ENCODE data around the gene SLC36A2.
"Not testable (repeated sequence)": the region's sequence is repeated elsewhere in the genome, so short reads cannot be mapped to it uniquely, and the experiment has no call there.

SLC36A2 gene

DNA sequence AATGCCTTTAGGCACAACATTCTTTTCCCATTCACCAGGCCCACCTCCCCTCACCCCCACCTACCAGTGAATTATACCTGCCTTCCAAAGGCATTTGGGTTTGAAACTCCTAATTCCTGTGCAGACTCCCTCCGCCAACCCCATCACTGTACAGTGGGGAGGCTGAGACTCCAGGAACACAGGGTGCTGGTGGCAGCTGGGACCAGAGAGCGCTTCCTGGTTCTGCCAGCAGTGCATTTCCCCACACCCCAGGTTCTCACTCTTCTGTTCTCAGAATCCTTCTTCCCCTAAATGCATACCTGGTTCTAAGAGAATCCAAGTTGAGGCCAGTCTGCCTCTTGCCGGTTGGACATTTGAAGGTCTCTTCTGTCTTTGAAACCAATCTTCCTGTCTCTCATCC is 21.1 kb downstream of the SLC36A2 start:
- no peaks in the 10 kb centered on the region for H3K9me3 ChIP-seq (ENCODE audit: control insufficient read depth, low read depth, low read length)
- no peaks in the 10 kb centered on the region for H3K36me3 ChIP-seq (ENCODE audit: control insufficient read depth, low read depth, low read length)
- H3K27me3 ChIP-seq (ENCODE audit: control insufficient read depth, insufficient read depth, low read length) = no peaks in the 10 kb centered on the region
- no peak overlapping the region for H3K9ac ChIP-seq (ENCODE audit: low read length)
- no peak overlapping the region for H3K4me3 ChIP-seq (ENCODE audit: low read length)
- H3K4me1 ChIP-seq (ENCODE audit: control insufficient read depth, low read depth, low read length) = peaks cover 8% of the 10 kb centered on the region
- H3K27ac ChIP-seq (ENCODE audit: low read length) = no peak overlapping the region

GRCh38 chr5:151320481-151320880 is 26.9 kb downstream of the SLC36A2 start:
- Histone ChIP-seq H3K36me3 (ENCODE audit: control insufficient read depth, low read depth, low read length) (no peaks in the 10 kb centered on the region), H3K9me3 (ENCODE audit: control insufficient read depth, low read depth, low read length) (no peaks in the 10 kb centered on the region), H3K4me3 (ENCODE audit: low read length) (no peak overlapping the region), H3K4me1 (ENCODE audit: control insufficient read depth, low read depth, low read length) (no peaks in the 10 kb centered on the region), H3K27ac (ENCODE audit: low read length) (no peak overlapping the region), H3K9ac (ENCODE audit: low read length) (no peak overlapping the region), H3K27me3 (ENCODE audit: control insufficient read depth, insufficient read depth, low read length) (no peaks in the 10 kb centered on the region)

GRCh38 chr5:151318850-151319732 is 28.3 kb downstream of the SLC36A2 start:
- Histone ChIP-seq H3K27ac (ENCODE audit: low read length) (no peak overlapping the region), H3K36me3 (ENCODE audit: control insufficient read depth, low read depth, low read length) (no peaks in the 10 kb centered on the region), H3K9me3 (ENCODE audit: control insufficient read depth, low read depth, low read length) (no peaks in the 10 kb centered on the region), H3K27me3 (ENCODE audit: control insufficient read depth, insufficient read depth, low read length) (no peaks in the 10 kb centered on the region), H3K4me3 (ENCODE audit: low read length) (no peak overlapping the region), H3K9ac (ENCODE audit: low read length) (no peak overlapping the region), H3K4me1 (ENCODE audit: control insufficient read depth, low read depth, low read length) (no peaks in the 10 kb centered on the region)

DNA sequence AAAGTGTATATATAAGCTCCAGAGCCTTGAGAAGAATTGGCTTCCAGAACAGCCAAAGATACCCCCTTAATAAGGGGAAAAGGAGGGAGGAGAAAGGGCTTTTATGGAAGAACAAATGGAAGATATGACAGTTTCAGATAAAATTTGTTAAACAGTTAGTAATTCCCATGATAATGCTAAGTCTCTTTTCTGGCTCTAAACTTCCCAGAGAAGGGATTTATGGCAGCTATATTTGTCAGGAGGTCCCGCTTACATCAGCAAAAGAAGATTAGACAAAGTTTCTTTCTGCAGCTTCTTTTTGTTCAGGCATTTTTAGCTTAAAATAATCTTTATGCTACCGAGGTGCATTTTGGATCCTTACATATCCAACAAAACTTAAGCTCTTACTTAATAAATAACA is 29.5 kb downstream of the SLC36A2 start:
- Histone ChIP-seq H3K9me3 (ENCODE audit: control insufficient read depth, low read depth, low read length) (no peaks in the 10 kb centered on the region), H3K27ac (ENCODE audit: low read length) (no peak overlapping the region), H3K4me3 (ENCODE audit: low read length) (no peak overlapping the region), H3K4me1 (ENCODE audit: control insufficient read depth, low read depth, low read length) (no peaks in the 10 kb centered on the region), H3K27me3 (ENCODE audit: control insufficient read depth, insufficient read depth, low read length) (no peaks in the 10 kb centered on the region), H3K36me3 (ENCODE audit: control insufficient read depth, low read depth, low read length) (no peaks in the 10 kb centered on the region), H3K9ac (ENCODE audit: low read length) (no peak overlapping the region)

- no peak overlapping the region for H3K4me3 ChIP-seq (ENCODE audit: low read length)
Observed at GRCh38 chr5:151315998-151316597, 31.3 kb downstream of the SLC36A2 start.

GRCh38 chr5:151313357-151313756 is 34.0 kb downstream of the SLC36A2 start:
- Histone ChIP-seq H3K27me3 (ENCODE audit: control insufficient read depth, insufficient read depth, low read length) (no peaks in the 10 kb centered on the region), H3K36me3 (ENCODE audit: control insufficient read depth, low read depth, low read length) (no peaks in the 10 kb centered on the region), H3K4me3 (ENCODE audit: low read length) (no peak overlapping the region), H3K9ac (ENCODE audit: low read length) (no peak overlapping the region), H3K27ac (ENCODE audit: low read length) (no peak overlapping the region), H3K9me3 (ENCODE audit: control insufficient read depth, low read depth, low read length) (no peaks in the 10 kb centered on the region), H3K4me1 (ENCODE audit: control insufficient read depth, low read depth, low read length) (no peaks in the 10 kb centered on the region)

More at GRCh38 chr5:151315998-151316597, 31.3 kb downstream of the SLC36A2 start:
- Histone ChIP-seq H3K9ac (ENCODE audit: low read length) (no peak overlapping the region), H3K36me3 (ENCODE audit: control insufficient read depth, low read depth, low read length) (no peaks in the 10 kb centered on the region), H3K9me3 (ENCODE audit: control insufficient read depth, low read depth, low read length) (no peaks in the 10 kb centered on the region), H3K27me3 (ENCODE audit: control insufficient read depth, insufficient read depth, low read length) (no peaks in the 10 kb centered on the region), H3K4me1 (ENCODE audit: control insufficient read depth, low read depth, low read length) (no peaks in the 10 kb centered on the region), H3K27ac (ENCODE audit: low read length) (no peak overlapping the region)

DNA sequence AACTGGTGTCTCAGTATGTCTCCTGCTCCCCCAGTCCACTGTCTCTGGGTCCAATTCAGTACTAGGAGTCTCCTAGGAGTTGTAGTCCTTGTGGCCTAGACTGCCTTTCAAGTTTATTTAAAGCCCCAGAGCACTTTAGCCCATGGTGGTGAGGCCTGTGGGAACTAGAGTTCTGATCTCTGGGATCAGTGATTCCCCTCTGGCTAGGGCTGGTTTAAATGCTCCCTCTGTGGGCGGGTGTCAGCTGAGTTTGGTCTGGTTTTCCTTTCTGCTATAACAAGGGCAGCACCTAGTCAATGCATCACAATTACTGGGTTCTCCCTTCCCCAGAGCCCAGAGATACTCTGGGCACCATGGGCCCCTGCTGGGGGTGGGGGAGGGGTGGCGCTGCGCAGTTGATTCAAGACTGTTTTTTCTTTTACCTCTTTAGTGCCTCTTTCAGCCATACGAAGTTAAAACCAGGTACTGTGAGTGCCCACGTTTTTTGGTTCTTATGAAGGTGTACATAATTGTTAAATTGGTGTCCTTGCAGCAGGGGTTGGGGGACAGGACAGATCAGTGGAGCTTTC is 34.5 kb downstream of the SLC36A2 start:
- Histone ChIP-seq H3K27ac (ENCODE audit: low read length) (no peak overlapping the region), H3K9ac (ENCODE audit: low read length) (no peak overlapping the region), H3K27me3 (ENCODE audit: control insufficient read depth, insufficient read depth, low read length) (no peaks in the 10 kb centered on the region), H3K4me3 (ENCODE audit: low read length) (no peak overlapping the region), H3K4me1 (ENCODE audit: control insufficient read depth, low read depth, low read length) (no peaks in the 10 kb centered on the region), H3K36me3 (ENCODE audit: control insufficient read depth, low read depth, low read length) (no peaks in the 10 kb centered on the region), H3K9me3 (ENCODE audit: control insufficient read depth, low read depth, low read length) (no peaks in the 10 kb centered on the region)

DNA sequence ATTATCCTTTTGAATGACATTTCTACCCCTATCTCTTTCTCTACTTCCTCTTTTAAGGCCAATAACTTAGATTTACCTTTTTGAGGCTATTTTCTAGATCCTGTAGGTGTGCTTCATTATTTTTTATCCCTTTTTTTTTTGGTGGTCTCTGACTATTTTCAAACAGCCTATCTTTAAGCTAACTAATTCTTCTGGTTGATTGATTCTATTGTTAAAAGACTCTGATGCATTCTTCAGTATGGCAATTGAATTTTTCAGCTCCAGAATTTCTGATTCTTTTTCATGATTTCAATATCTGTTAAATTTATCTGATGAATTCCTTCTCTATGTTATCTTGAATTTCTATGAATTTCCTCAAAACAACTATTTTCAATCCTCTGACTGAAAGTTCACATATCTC is 36.4 kb downstream of the SLC36A2 start:
- Histone ChIP-seq H3K4me3 (ENCODE audit: low read length) (no peak overlapping the region), H3K4me1 (ENCODE audit: control insufficient read depth, low read depth, low read length) (no peaks in the 10 kb centered on the region)

DNA sequence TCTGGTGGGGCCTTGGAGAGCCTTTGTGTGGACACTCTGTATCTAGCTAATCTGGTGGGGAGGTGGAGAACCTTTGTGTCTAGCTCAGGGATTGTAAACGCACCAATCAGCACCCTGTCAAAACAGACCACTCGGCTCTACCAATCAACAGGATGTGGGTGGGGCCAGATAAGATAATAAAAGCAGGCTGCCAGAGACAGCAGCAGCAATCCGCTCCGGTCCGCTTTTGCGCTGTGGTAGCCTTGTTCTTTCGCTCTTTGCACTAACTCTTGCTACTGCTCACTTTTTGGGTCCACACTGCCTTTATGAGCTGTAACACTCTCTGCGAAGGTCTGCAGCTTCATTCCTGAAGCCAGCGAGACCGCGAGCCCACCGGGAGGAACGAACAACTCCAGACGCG is 37.5 kb downstream of the SLC36A2 start:
- H3K27ac ChIP-seq (ENCODE audit: low read length); H3K36me3 ChIP-seq (ENCODE audit: control insufficient read depth, low read depth, low read length); H3K27me3 ChIP-seq (ENCODE audit: control insufficient read depth, insufficient read depth, low read length); H3K4me1 ChIP-seq (ENCODE audit: control insufficient read depth, low read depth, low read length); H3K9ac ChIP-seq (ENCODE audit: low read length); H3K9me3 ChIP-seq (ENCODE audit: control insufficient read depth, low read depth, low read length); H3K4me3 ChIP-seq (ENCODE audit: low read length): not testable (repeated sequence)

More for the DNA sequence above, 36.4 kb downstream of the SLC36A2 start:
- Histone ChIP-seq H3K36me3 (ENCODE audit: control insufficient read depth, low read depth, low read length) (no peaks in the 10 kb centered on the region), H3K9ac (ENCODE audit: low read length) (no peak overlapping the region), H3K27me3 (ENCODE audit: control insufficient read depth, insufficient read depth, low read length) (no peaks in the 10 kb centered on the region), H3K9me3 (ENCODE audit: control insufficient read depth, low read depth, low read length) (no peaks in the 10 kb centered on the region), H3K27ac (ENCODE audit: low read length) (no peak overlapping the region)

GRCh38 chr5:151309266-151309665 is 38.1 kb downstream of the SLC36A2 start:
- H3K9me3 ChIP-seq (ENCODE audit: control insufficient read depth, low read depth, low read length); H3K27ac ChIP-seq (ENCODE audit: low read length); H3K4me1 ChIP-seq (ENCODE audit: control insufficient read depth, low read depth, low read length); H3K9ac ChIP-seq (ENCODE audit: low read length); H3K27me3 ChIP-seq (ENCODE audit: control insufficient read depth, insufficient read depth, low read length); H3K36me3 ChIP-seq (ENCODE audit: control insufficient read depth, low read depth, low read length); H3K4me3 ChIP-seq (ENCODE audit: low read length): not testable (repeated sequence)

GRCh38 chr5:151303666-151304065 is 43.7 kb downstream of the SLC36A2 start, which contains the start of gene SLC36A3:
Gene SLC36A3, minus strand, starts transcription at chr5:151303766. Its CDS starts 412 bp downstream, at chr5:151303354.
- Histone ChIP-seq H3K36me3 (ENCODE audit: control insufficient read depth, low read depth, low read length) (no peaks in the 10 kb centered on the region), H3K9ac (ENCODE audit: low read length) (no peak within 1 kb of the TSS), H3K4me1 (ENCODE audit: control insufficient read depth, low read depth, low read length) (no peaks in the 10 kb centered on the region), H3K4me3 (ENCODE audit: low read length) (no peak within 1 kb of the TSS), H3K9me3 (ENCODE audit: control insufficient read depth, low read depth, low read length) (no peaks in the 10 kb centered on the region), H3K27me3 (ENCODE audit: control insufficient read depth, insufficient read depth, low read length) (no peaks in the 10 kb centered on the region), H3K27ac (ENCODE audit: low read length) (no peak within 1 kb of the TSS)
